Activated CD8-positive, alpha-beta T cell treated with anti-CD3 and anti-CD28 coated beads for 36 hours (primary cell): ENCODE data around the gene PRKAG2. TPM values are rescaled to one million over a fixed set of nuclear protein-coding genes. Genes with fewer than 3 reads are reported as not detected.

Experiments
- ATAC-seq: fragments of 200-7000 bp; cut with Tn5 transposase; one replicate; pipeline ENCODE4 v1.10.0; 2021; ENCODE audit warnings: mild to moderate bottlenecking, moderate library complexity
- CTCF ChIA-PET: fragments of 350-600 bp; sonication (Branson Sonifier 250); formaldehyde crosslinking; loops from one replicate; lab custom pipeline; 2021; ENCODE audit warnings: antibody characterized with exemption; lab: Charles Lee
- POLR2A ChIA-PET: fragments of 350-600 bp; sonication (Branson Sonifier 250); formaldehyde crosslinking; loops from one replicate; lab custom pipeline; 2021; ENCODE audit warnings: antibody characterized with exemption; lab: Charles Lee
- DNase-seq: peaks from one replicate; pipeline ENCODE4 v3.0.0-alpha.2; 2020
- H3K27ac Mint-ChIP-seq: one replicate; pipeline ENCODE4 v1.8.0; 2021; ENCODE audit warnings: mild to moderate bottlenecking, mixed read lengths
- H3K27me3 Mint-ChIP-seq: one replicate; pipeline ENCODE4 v1.8.0; 2021; ENCODE audit warnings: mixed read lengths
- H3K36me3 Mint-ChIP-seq: one replicate; pipeline ENCODE4 v1.8.0; 2021; ENCODE audit warnings: low read depth, mixed read lengths
- H3K4me1 Mint-ChIP-seq: one replicate; pipeline ENCODE4 v1.8.0; 2021; ENCODE audit warnings: low read depth, mixed read lengths
- H3K4me3 Mint-ChIP-seq: one replicate; pipeline ENCODE4 v1.8.0; 2021; ENCODE audit warnings: mild to moderate bottlenecking, moderate library complexity, mixed read lengths
- H3K9me3 Mint-ChIP-seq: one replicate; pipeline ENCODE4 v1.8.0; 2021; ENCODE audit warnings: mixed read lengths
- CTCF ChIP-seq: fragments of 200-600 bp; IDR thresholded peaks from one replicate; pipeline ENCODE4 v1.8.0; 2022; ENCODE audit warnings: antibody characterized with exemption, mild to moderate bottlenecking
- intact Hi-C: fragments of 100-400 bp; cut with micrococcal nuclease; formaldehyde crosslinking; loops from one replicate; pipeline ENCODE4 v1.10.0; 2022
- total RNA-seq, 2 experiments: library from RNA; stranded (reverse); gene quantifications; one replicate each; pipeline ENCODE4 v1.2.3, GENCODE V29; 2021

The PRKAG2 gene
- total RNA-seq, 2 experiments from 2014 or later = 17.0 to 19.2 TPM

- peaks cover 34% of the 10 kb centered on the region for H3K4me1 Mint-ChIP-seq
- TF ChIP-seq CTCF = no peak
- no peaks in the 10 kb centered on the region for H3K27me3 Mint-ChIP-seq
- ChIA-PET CTCF (interaction anchor here (1.0 to 4.3 kb wide), 3 partner anchors 10 to 70 kb away, joined by 3 to 20 read pairs (median 3); partner anchors contain the start of gene PRKAG2), POLR2A (interaction anchor here (1.3 to 1.4 kb wide), 2 partner anchors 13 to 24 kb away, joined by 4 read pairs; partner anchors contain the start of gene PRKAG2)
- no peak for ATAC-seq
- H3K27ac Mint-ChIP-seq = no peak overlapping the region
- DNase-seq = no peak
- intact Hi-C loops = no loop called here
- no peaks in the 10 kb centered on the region for H3K9me3 Mint-ChIP-seq
- no peak overlapping the region for H3K4me3 Mint-ChIP-seq
- H3K36me3 Mint-ChIP-seq = no peaks in the 10 kb centered on the region
Measured at GRCh38 chr7:151852486-151853396, 24.2 kb downstream of the PRKAG2 start.

DNA sequence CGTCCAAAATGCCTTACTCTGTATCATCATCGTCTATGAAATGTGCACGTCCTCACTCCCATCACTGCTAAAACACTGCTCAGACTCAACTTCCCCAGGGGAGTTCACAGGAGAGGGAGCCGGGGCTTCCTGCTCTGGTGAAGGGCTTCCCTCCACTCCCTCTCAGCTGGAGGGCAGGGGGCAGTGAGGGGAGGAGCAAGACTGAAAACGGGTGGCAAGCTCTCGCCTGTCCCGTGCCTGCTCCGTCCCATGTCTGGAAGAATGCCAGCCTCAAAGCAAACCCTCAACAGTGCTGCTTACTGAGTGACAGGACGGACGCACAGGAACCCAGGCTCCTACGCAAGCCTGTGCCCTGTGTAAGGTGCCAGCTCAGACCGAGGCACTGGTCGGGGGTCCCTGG lies 25.1 kb downstream of the PRKAG2 start:
- peak overlapping the region; percentile 60 for H3K4me3 Mint-ChIP-seq
- H3K27me3 Mint-ChIP-seq = no peaks in the 10 kb centered on the region
- H3K36me3 Mint-ChIP-seq = no peaks in the 10 kb centered on the region
- DNase-seq (peak; percentile 21), ATAC-seq (peak; percentile 57)
- POLR2A ChIA-PET = interaction anchor here (0.7 to 1.4 kb wide), 5 partner anchors 12 to 376 kb away, joined by 3 to 4 read pairs (median 4); no protein-coding TSS in a partner anchor
- CTCF ChIA-PET = interaction anchor here (1.0 to 4.3 kb wide), 4 partner anchors 12 to 95 kb away, joined by 3 to 20 read pairs (median 4); partner anchors contain the start of gene PRKAG2
- peak overlapping the region; percentile 56 for H3K27ac Mint-ChIP-seq
- intact Hi-C loops = no loop called here
- peaks cover 31% of the 10 kb centered on the region for H3K4me1 Mint-ChIP-seq
- TF ChIP-seq CTCF = no peak
- no peaks in the 10 kb centered on the region for H3K9me3 Mint-ChIP-seq

GRCh38 chr7:151851145-151851751 lies 25.7 kb downstream of the PRKAG2 start:
- intact Hi-C loops = no loop called here
- TF ChIP-seq CTCF = no peak
- H3K27me3 Mint-ChIP-seq = no peaks in the 10 kb centered on the region
- no peaks in the 10 kb centered on the region for H3K36me3 Mint-ChIP-seq
- ChIA-PET CTCF (interaction anchor here (1.0 to 4.3 kb wide), 6 partner anchors 8 to 94 kb away, joined by 3 to 20 read pairs (median 4); partner anchors contain the start of gene PRKAG2), POLR2A (interaction anchor here (0.6 to 1.4 kb wide), 6 partner anchors 12 to 333 kb away, joined by 3 to 4 read pairs (median 4); partner anchors contain the start of gene PRKAG2)
- ATAC-seq (peak; percentile 85), DNase-seq (peak; percentile 67)
- H3K9me3 Mint-ChIP-seq = no peaks in the 10 kb centered on the region
- peak overlapping the region; percentile 56 for H3K27ac Mint-ChIP-seq
- peaks cover 27% of the 10 kb centered on the region for H3K4me1 Mint-ChIP-seq
- H3K4me3 Mint-ChIP-seq = peak overlapping the region; percentile 60

GRCh38 chr7:151850491-151851124 lies 26.3 kb downstream of the PRKAG2 start:
- no peaks in the 10 kb centered on the region for H3K27me3 Mint-ChIP-seq
- ATAC-seq (no peak), DNase-seq (peak; percentile 12)
- TF ChIP-seq CTCF = no peak
- no peaks in the 10 kb centered on the region for H3K9me3 Mint-ChIP-seq
- ChIA-PET CTCF (interaction anchor here (1.0 to 4.3 kb wide), 4 partner anchors 9 to 68 kb away, joined by 3 to 20 read pairs (median 4); no protein-coding TSS in a partner anchor), POLR2A (interaction anchor here (0.6 to 1.4 kb wide), 4 partner anchors 11 to 83 kb away, joined by 3 to 4 read pairs (median 3); partner anchors contain the start of gene PRKAG2)
- no peaks in the 10 kb centered on the region for H3K36me3 Mint-ChIP-seq
- peaks cover 23% of the 10 kb centered on the region for H3K4me1 Mint-ChIP-seq
- H3K4me3 Mint-ChIP-seq = peak overlapping the region; percentile 60
- H3K27ac Mint-ChIP-seq = peak overlapping the region; percentile 56
- intact Hi-C loops = no loop called here
